GM21825 (cell line): Measurements from ENCODE around the gene PPP1R15B.
"Not testable (repeated sequence)": the region's sequence is repeated elsewhere in the genome, so short reads cannot be mapped to it uniquely, and the experiment has no call there.

Experiments used
- ATAC-seq: cut with Tn5 transposase; IDR thresholded peaks from one replicate; pipeline ENCODE4 v1.9.1; 2021; ENCODE audit warnings: mild to moderate bottlenecking, moderate library complexity; ENCODE audit not compliant: unreplicated experiment

Gene PPP1R15B

DNA sequence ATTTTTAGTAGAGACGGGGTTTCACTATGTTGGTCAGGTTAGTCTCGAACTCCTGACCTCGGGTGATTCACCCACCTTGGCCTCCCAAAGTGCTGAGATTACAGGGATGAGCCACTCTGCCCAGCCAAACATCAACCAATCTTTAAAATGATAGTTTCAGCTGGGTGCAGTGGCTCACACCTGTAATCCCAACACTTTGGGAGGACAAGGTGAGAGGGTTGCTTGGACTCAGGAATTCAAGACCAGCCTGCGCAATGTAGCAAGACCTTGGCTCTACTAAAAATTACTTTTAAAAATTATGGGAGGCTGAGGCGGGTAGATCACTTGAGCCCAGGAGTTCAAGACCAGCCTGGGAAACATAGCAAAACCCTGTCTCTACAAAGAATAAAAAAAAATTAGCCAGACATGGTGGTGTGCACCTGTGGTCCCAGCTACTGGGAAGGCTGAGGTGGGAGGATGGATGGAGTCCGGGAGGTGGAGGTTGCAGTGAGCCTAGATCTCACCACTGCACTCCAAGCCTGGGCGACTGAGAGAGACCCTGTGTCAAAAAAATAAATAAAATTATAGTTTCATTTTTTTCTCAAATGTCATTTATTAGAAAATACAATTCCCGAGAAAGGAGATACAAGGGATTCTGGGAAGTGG lies 10.6 kb upstream of the PPP1R15B start:
- not testable (repeated sequence) for ATAC-seq

DNA sequence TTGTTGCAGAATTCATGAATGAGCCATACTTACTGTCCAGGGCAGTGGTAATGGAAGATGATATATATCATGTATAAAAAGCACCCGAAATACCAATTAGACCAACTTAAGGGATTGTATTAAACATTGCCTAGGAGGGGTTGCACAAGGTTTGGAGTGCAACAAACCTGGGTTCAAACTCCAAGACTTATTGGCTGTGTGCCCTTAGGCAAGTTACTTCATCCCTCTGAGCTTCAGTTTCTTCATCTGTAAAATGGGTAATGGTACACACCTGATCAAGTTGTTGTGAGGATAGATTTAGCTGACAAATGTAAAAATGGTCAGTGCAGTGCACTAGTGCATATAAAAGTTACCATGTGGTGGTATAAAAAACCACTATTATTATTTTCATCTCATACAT lies 9.8 kb upstream of the PPP1R15B start:
- ATAC-seq, result no peak

DNA sequence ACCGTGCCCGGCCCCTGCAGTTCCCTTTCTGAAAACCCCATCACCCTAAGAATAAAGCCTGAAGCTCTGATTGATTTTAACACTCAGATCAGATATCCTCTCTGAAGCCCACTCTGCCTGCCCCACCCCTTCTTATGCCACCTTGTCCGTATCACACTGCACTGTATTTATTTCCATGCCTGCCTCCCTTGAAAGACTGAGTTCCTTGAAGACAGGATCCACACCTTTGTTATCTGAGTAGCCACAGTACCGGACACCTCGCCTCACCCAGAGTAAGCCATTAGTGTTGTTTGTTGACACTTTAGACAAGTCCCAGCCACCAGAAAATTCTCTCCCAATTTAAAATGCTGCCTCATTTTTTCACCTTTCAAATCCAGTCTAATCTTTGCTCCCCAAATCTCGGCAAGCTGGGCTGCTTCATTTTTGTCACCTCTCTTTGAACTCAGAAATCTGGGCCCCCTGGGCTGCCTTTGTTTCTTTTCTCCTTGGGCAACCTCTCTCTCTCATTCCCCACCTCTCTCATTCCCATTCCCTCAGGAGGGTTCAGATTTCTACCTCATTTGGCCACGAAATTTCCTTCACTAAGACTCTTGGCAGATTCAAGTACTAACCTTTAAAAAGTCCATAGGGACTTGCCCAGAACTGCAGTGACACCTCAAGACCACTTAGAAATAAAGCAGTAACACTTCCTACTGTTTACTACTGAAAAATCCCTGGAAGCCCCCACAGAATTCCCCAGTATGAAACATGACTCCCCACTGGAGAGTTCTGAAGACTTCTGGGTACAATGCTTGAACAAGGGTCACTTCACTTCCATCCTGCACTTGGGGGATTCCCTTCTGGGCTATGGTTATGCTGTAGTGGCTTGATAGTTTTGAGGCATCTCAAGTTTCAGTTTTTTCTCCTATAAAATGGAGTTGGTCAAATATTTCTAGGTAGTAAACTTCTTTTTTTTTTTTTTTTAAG lies 8.7 kb upstream of the PPP1R15B start:
- no peak for ATAC-seq

DNA sequence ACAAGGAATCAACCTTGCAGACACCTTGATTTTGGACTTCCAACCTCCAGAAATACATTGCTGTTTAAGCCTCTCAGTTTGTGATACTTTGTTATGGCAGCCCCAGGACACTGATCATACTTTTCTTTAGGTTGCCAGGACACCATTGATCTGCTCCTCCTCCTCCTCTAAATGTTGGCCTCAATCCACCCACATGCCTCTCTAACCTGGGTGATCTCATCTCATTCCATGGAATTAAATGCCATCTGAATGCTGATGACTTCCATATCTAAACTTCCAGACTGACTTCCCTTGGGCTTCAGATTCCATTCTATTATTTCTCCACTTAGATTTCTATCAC lies 7.4 kb upstream of the PPP1R15B start:
- no peak for ATAC-seq

DNA sequence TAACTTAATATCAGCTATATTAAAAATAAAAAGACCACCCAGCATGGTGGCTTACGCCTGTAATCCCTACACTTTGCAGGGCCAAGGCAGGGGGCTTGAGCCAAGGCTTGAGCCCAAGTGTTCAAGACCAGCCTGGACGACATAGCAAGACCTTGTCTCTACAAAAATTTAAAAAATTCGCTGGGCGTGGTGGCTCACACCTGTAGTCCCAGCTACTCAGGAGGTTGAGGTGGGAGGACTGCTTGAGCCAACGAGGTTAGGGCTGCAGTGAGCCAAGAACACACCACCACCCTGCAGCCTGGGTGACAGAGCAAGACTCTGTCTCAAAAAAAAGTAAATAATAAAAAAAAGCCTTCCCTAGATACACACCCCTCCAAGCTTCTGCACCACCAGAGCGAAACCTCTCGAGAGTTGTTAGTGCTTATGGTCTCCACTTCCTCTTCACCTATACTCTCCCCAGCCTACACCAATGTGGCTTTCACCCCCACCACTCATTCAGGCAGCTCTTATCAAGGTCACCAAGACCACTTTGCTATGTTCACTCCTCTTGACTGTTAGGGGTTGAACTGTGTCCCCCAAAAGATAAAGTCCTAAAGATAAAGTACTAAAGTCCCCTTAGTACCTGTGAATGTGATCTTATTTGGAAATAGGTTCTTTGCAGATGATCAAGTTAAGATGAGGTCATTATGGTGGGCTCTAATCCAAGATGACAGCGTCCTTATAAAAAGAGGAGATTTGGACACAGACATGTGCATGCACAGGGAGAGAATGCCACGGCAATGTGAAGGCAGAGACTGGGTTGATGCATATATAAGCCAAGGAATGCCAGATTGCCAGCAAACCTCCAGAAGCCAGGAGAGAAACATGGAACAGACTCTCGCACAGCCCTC lies 6.8 kb upstream of the PPP1R15B start:
- peak; percentile 63 for ATAC-seq

DNA sequence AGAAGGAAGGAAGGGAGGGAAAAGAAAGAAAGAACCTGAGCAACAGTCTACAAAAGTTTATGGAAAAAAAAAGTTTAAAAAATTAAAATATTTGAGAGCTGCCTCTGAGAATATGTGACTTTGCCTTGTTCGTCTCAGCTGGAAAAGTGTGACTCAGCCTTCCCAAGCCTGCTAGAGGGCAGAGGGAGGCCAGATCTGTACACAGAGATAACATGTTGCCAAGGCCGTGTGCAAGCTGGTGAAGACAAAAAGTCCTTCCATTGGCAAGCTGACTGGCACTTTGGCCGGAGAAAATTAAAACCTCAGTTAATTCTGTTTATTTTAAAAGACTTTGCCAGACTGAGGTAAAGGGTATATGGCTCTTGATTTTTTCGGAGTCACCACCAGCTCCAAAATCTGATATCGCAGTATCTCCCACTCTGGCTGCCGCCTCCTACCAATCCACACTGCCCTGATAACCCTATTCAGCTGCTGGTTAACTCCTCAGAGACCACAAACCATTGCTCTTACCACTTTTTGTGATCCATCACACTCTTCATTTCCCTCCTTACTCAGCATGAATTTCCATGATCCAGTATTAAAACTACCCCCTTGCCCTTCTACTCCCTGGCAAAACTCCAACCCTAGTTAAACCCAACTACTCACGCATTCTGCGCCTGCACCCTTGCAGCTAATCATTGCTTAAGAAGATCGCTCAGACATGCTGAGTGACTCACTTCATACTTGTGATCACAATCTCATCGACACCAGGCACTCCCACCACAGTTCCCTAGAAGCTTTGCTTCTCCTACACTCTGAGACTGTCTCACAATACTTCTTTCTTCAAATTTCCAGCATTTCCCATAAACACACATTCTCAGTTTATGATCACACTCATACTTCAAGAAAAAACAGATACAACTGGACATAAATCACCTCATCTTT lies 5.7 kb upstream of the PPP1R15B start:
- no peak for ATAC-seq

DNA sequence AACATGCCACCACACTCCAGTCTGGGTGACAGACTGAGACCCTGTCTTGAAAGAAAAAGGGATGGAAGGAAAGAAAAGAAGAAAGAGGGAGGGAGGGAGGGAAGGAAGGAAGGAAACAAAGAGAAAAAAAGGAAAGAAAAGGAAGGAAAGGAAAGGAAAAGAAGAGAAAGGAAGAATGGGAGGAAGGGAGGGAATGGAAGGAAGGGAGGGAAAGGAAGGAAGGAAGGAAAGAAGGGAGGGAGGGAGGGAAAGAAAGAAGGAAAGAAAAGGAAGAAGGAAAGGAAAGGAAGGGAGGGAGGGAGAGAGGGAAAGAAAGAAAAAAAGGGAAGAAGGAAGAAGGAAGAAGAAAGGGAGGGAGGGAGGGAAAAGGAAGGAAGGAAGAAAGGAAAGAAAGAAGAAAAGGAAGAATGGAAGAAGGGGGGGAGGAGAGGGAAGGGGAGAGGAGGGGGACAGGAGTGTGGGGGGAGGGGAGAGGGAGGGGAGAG lies 5.0 kb upstream of the PPP1R15B start:
- ATAC-seq, result no peak

DNA sequence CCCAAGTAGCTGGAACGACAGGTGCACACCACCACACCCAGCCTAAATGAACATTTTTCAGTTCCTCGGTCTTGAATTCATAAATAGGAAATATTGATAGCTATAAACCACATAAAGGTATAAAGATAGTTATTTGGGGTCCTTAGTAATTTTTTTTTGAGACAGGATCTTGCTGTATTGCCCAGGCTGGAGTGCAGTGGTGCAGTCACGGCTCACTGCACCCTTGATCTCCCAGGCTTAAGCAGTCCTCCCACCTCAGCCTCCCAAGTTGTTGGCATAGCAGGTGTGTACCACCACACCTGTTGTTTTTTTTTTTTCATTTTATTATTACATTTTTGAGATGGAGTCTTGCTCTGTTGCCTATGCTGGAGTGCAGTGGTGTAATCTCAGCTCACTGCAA lies 3.7 kb upstream of the PPP1R15B start:
- ATAC-seq, result no peak

DNA sequence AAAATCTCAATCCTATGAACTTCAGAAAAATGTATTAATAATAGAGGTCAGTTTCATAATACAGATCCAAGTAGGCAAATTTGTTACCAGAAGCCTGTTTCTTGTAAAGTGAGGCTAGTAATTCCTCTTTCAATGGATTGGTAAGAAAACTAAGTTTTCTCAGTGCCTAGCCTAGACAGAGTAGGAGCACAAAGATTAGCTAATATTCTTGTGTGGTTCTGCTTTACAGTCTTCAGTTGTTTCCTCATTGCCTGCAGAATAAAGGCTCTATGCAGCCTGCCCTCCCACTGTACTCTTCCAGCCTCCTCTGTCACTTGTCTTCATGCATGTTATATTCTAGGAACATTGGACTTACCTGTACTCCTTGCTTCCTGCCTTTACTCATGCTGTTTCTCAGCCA lies 2.4 kb upstream of the PPP1R15B start:
- ATAC-seq, result no peak

DNA sequence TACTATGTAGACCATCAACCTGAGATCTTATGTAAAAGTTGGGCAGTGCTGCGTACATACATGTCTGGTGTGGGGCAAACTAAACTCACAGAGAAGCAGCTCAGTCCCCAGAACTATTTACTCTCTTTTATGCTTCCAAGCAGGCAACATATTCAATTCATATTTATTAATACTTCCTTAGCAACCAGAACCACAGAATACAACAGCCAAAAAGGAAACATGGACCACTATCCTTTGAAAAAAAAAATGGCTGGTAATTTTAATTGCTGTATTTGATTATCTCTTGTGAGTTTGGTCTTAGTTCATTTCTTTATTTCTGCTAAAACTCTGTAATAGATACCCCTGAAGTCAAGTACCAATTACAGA lies 1.5 kb upstream of the PPP1R15B start:
- ATAC-seq, result no peak

DNA sequence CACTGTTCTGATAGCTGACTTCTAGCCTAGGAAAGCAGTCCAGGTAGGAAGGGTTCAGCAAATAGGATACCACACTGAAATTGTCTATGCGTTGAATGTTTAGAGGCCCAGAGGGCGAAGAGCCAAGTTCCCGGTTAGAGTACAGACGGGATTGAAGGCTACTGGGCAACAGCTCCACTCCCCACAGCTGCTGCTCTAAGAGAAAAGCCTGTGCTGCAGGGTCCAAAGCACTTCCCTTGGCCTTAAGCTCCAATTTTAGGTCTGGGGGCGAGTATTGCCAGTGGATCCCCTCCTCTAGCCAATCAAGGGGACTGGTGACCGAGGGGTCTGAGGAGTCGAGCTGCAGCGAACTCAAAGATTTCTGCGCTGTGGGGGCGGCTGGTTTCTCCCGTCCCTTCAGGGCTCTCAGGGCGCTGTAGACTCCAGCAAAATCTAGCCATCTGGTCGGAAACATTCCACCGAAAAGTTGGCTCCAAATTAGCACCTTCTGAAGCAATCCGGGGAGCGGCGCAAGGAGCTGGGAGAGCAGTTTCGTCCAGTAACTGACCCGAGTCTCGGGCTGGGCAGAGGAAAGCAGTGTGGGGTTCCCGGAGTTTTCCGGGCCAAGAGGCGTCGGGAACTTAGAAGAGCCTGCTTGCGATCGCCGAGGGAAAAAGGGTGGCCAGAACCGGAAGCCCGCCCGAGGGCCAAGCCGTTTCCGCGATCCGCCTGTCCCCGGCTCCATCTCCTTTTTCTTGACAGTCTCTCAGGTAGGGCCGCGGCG lies 748 bp downstream of the PPP1R15B start:
- peak; percentile 21 for ATAC-seq

DNA sequence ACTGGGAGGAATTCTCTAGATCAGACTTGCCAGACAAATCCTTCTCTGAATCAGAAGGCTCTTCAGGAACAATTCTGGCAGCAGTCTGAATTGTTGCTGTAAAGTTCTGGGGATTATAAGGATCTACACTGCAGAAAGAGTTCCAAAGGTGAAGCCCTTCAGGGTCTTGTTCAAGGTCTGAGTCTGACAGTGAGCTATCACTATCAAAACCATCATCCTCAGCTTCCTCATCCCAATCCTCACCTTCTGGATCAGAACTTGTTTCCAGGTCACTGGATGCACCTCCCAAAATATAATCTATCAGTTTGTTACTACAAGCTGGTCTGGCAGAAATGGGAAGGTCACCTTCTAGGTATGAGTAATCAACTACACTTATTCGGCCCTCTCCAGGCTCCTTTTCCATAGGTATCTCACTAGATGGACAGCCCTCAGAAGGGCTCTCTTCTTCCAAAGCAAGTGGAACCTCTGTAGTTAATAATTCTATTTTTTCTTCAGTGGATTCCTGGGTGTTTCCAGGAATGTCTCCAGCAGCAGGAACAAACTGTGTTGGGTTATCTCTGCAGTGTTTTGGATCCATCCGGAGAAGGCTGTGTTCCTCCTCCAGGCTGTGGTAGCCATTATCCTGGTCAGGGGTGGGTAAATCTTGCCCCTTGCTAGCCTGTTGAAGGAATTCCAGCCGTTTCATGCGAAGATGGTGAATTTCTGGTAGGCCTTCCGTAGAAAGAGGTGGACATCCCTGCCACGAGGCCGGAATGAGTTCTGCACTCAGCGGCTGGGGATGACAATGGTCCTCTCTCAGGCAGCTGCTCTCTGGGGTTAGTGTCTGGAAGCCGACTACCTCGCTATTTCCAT lies 1.6 kb downstream of the PPP1R15B start:
- no peak for ATAC-seq

DNA sequence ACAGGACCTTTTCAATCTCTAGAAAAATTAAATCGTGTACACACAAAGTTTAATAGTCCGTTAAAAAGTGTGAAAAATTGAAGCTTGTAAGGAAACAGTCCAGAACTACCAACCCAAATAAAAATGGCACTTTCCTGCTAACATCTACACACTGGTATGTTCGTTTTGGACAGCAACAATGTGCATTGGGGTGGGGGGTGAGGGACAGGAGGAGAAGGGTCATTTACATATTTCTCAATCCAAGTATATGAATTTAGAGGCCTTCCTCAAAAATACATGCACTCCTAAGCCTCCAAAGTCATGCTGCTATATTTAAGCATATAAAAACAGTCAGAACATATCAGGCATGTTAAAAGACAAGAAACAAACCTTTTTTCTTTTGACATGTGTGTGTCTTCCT lies 2.5 kb downstream of the PPP1R15B start:
- no peak for ATAC-seq

DNA sequence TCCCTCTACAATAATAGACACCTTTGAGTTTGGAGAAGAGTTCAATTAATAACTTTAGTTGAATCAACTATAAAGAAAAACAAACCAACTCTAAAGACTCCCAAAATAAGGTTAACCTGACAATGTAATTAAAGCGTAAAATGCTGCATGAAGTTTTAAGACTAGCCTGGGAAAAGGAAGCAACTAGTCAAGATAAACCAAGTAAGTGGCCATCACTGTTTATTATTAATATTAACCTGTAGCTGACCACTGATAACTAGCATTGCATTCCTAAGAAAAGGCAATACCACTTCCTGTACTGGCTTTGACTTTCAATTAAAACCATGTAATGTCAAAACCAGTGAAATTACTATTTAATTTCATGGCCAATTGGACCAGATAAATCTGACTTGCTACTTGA lies 3.0 kb downstream of the PPP1R15B start:
- ATAC-seq, result no peak

DNA sequence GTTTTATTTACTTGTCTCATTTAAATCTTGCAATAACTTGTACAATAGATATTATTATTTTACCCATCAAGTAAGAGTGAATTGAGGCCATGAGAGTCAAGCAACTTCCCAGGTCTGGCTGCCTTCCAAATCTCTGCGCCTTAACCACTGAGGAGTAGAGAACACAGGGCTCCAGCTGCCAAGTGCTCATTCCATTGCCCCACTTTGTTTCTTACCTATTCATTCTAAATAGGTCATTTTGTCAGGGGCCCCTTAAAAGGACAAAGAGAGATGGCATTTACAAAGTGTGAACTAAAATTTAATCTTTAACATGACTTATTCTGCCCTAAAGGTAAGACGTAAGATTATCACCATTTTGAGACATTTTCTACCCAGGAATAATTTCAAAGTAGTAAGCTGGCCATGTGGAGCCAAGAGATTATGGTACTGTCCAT lies 3.5 kb downstream of the PPP1R15B start:
- no peak for ATAC-seq

DNA sequence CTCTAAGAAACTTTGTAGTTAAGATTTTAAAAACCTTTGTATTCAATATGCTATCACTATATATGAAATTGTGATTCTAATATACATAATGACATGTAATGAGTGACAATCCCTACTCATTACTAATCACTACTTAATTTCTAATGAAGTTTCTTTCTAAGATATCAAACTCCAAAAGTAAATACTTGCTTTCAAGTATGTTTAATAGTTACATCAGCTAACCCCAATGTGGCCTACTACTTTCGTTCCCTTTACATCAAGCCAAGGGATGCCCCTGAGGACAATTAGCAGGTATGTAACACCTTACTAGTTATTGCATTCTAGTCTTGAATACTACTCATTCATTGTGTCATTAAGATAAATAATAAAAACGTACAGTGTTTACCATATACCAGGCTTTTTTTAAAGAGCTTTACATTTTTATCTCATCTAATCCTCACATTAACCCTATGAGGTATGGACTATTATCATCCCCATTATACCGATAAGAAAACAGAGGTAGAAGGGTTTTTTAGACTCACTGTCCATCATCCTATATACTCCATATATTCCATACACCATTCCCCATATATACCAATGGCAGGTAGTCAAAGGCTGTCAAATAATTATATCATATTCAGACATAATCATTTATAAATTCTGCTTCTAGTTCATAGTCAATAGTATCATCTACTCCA lies 4.2 kb downstream of the PPP1R15B start:
- no peak for ATAC-seq

DNA sequence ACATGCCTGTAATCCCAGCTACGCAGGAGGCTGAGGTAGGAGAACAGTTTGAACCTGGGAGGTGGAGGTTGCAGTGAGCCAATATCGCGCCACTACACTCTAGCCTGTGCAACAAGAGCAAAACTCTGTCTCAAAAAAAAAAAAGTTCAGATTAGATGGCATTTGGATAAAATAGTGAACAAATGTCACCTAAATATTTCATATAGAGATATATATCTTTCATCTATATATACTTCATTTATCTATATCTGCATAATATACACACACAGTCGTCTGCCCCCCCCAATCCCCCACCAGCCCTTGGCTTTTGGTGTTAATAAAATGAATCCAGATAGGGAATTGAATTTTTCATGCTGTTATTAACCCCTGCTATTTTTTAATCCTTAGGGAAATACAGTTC lies 5.0 kb downstream of the PPP1R15B start:
- ATAC-seq, result no peak

DNA sequence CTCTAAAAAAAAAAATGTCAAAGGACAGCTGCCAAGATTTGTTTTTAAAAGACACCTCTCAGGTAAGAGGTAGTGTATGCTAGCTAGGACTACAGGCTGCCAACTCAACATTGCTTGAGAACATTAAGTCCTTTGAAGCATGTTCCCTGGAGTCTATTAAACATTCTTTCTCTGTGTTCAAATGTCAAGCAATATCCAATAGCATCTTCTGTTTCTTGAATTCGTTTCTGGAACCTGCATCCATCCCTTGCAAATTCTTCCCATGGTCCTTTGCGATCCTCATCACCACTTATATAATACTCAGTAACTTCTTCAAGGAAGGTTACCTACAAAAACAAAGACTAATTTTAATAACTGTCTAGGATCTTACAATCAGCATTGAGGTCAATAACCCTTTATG lies 5.6 kb downstream of the PPP1R15B start:
- no peak for ATAC-seq
